ENCODE measurements around the gene NECTIN4. TPM values are rescaled to one million over a fixed set of nuclear protein-coding genes. Genes with fewer than 3 reads are reported as not detected.

The NECTIN4 gene
- total RNA-seq, 2 experiments from 2014 or later: not detected

DNA sequence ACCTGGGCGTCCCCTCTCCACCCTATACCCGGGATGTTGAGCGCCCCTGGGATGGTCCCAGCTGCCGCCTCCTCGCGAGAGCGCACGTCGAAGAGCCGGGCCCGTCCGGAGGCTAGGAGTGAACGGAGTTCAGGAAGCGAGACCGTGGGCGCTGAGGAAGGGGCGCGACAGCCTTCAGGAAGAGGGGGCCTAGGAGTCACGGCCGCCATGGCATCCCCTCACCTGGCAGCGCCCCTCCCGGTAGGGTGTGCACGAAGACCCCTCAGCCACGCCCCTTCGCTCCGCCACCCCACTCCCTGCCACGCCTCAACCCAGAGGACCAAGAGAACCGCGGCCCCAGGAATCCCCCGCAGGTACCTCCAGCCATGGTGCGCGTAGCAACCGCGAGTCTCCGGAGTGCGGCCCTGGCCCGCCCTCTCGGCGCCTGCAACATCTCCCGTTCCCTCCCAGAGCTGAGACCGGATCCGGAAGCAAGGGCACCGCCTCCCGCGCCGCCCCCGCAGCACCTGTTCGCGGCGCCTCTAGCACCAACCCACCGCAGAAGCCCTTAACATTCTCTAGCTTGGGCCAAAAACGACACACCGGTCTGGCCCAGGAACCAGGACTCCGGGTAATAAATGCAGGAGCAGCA, 50.7 kb downstream of the NECTIN4 start, which contains the start of gene TSTD1:
Gene TSTD1 (minus strand): TSS at position 442 of the 631 bp plus-strand sequence. CDS start 75 bp downstream, at position 367.
- peaks cover 66% of the 10 kb centered on the region for H3K4me1 ChIP-seq (ENCODE audit: insufficient read depth, low read length, poor library complexity, severe bottlenecking)
- H3K79me2 ChIP-seq (ENCODE audit: insufficient read depth, low read depth, low read length): peaks cover 17% of the 10 kb centered on the region; the same call in 1 of the 2 replicates
- POLR2A ChIA-PET: interaction anchor here (0.5 to 1.9 kb wide), 7 partner anchors 8 to 365 kb away, joined by 3 to 7 read pairs (median 5); partner anchors contain the start of genes ARHGAP30 and KLHDC9
- H3K9me3 ChIP-seq (ENCODE audit: low read length): no peaks in the 10 kb centered on the region; the same call in 1 of the 2 replicates
- H3K27ac ChIP-seq (ENCODE audit: low read depth, low read length, poor library complexity, severe bottlenecking): peak within 1 kb of the TSS; percentile 57
- CTCF ChIA-PET (ENCODE audit: unreplicated experiment): interaction anchor here (1.2 kb wide), 1 partner anchor 17 kb away, joined by 3 read pairs; the partner anchor contains the start of gene F11R
- H3K9me2 ChIP-seq (ENCODE audit: insufficient read depth, low read length): no peaks in the 10 kb centered on the region
- H3K36me3 ChIP-seq (ENCODE audit: insufficient read depth, low read length): peaks cover 64% of the 10 kb centered on the region
- no peaks in the 10 kb centered on the region for H4K20me1 ChIP-seq (ENCODE audit: insufficient read depth, low read length)
- no peak for TF ChIP-seq EZH2phosphoT487 (IDR thresholded peaks at IDR 0.05; ENCODE audit: borderline replicate concordance, low read depth, low read length)
- TF ChIP-seq, protein P1, sequence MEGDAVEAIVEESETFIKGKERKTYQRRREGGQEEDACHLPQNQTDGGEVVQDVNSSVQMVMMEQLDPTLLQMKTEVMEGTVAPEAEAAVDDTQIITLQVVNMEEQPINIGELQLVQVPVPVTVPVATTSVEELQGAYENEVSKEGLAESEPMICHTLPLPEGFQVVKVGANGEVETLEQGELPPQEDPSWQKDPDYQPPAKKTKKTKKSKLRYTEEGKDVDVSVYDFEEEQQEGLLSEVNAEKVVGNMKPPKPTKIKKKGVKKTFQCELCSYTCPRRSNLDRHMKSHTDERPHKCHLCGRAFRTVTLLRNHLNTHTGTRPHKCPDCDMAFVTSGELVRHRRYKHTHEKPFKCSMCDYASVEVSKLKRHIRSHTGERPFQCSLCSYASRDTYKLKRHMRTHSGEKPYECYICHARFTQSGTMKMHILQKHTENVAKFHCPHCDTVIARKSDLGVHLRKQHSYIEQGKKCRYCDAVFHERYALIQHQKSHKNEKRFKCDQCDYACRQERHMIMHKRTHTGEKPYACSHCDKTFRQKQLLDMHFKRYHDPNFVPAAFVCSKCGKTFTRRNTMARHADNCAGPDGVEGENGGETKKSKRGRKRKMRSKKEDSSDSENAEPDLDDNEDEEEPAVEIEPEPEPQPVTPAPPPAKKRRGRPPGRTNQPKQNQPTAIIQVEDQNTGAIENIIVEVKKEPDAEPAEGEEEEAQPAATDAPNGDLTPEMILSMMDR (conservative IDR thresholded peaks at IDR 0.05; ENCODE audit: low read length): peak; percentile 35; the same call in 1 of the 2 replicates
- peak; percentile 87 for DNase-seq (ENCODE audit: low spot score)
- peak within 1 kb of the TSS; percentile 92 for H3K4me2 ChIP-seq (ENCODE audit: low read length)
- BruUV-seq (replicated peaks): no TSS peak
- intact Hi-C loops (cut with micrococcal nuclease; ENCODE audit: unreplicated experiment): loop anchor here (2.0 kb wide), 1 partner anchor 42 kb away; no protein-coding TSS in a partner anchor
- H2AFZ ChIP-seq (ENCODE audit: low read length): peak within 1 kb of the TSS; percentile 14
- peak within 1 kb of the TSS; percentile 81 for H3K4me3 ChIP-seq (ENCODE audit: low read depth, low read length, poor library complexity, severe bottlenecking)

DNA sequence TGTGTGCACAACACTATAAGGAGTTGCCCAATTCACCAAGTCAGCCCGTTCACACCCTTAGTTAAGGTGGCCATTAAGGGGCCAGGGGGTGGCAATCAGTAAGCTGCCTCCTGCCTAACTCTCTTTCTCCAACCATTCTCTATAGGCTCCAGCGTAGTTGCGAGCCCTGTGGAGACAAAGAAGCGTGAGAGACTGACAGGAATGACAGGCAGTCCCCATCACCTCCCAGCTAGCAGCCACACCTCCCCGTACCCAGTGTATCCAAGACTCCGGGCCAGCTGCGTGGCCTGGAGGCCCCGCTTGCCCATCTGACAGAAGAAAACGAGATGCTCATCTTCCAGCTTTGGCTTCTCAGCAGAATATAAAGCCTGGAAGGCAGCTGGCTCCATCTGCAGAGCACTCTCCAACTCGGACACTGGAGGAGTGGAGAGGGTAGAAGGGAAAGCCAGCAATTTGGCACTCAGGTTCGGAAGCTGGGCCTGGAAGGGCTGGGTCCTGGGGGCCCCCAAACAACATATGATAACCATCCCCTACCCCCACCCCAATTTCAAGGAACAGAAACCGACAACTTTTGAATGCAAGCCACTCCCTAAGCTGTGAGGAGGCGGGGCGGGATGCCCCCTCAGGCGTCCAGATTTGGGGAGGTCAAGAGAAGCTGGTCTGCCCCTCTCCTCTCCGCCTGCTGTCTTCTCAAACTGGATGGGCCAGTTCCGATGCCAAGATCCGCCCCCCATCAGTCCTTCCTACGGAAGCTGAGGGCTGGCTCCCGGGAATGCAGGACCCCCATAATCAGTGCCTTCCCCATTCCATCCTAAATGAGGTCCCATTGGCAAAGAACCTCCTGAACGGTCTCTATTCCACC, 51.5 kb downstream of the NECTIN4 start:
- no peaks in the 10 kb centered on the region; the same call in 1 of the 2 replicates for H3K9me3 ChIP-seq (ENCODE audit: low read length)
- no peaks in the 10 kb centered on the region for H4K20me1 ChIP-seq (ENCODE audit: insufficient read depth, low read length)
- intact Hi-C loops (cut with micrococcal nuclease; ENCODE audit: unreplicated experiment): loop anchor here (2.0 kb wide), 1 partner anchor 41 kb away; no protein-coding TSS in a partner anchor
- CTCF ChIA-PET (ENCODE audit: unreplicated experiment): interaction anchor here (1.2 kb wide), 1 partner anchor 16 kb away, joined by 3 read pairs; the partner anchor contains the start of gene F11R
- peaks cover 59% of the 10 kb centered on the region for H3K36me3 ChIP-seq (ENCODE audit: insufficient read depth, low read length)
- peaks cover 11% of the 10 kb centered on the region; the same call in 1 of the 2 replicates for H3K79me2 ChIP-seq (ENCODE audit: insufficient read depth, low read depth, low read length)
- TF ChIP-seq EZH2phosphoT487 (IDR thresholded peaks at IDR 0.05; ENCODE audit: borderline replicate concordance, low read depth, low read length): no peak
- TF ChIP-seq, protein P1 (conservative IDR thresholded peaks at IDR 0.05; ENCODE audit: low read length): no peak
- H3K4me3 ChIP-seq (ENCODE audit: low read depth, low read length, poor library complexity, severe bottlenecking): peak overlapping the region; percentile 81
- H3K27ac ChIP-seq (ENCODE audit: low read depth, low read length, poor library complexity, severe bottlenecking): peak overlapping the region; percentile 57
- BruUV-seq (replicated peaks): no TSS peak
- H3K4me1 ChIP-seq (ENCODE audit: insufficient read depth, low read length, poor library complexity, severe bottlenecking): peaks cover 59% of the 10 kb centered on the region
- no peaks in the 10 kb centered on the region for H3K9me2 ChIP-seq (ENCODE audit: insufficient read depth, low read length)
- DNase-seq (ENCODE audit: low spot score): peak; percentile 36
- peak overlapping the region; percentile 14; the same call in 1 of the 2 replicates for H2AFZ ChIP-seq (ENCODE audit: low read length)
- H3K4me2 ChIP-seq (ENCODE audit: low read length): peak overlapping the region; percentile 92
- POLR2A ChIA-PET: interaction anchor here (0.5 to 1.9 kb wide), 6 partner anchors 9 to 60 kb away, joined by 4 to 7 read pairs (median 5); partner anchors contain the start of genes ARHGAP30 and KLHDC9
